Common myeloid progenitor, CD34-positive (primary cell): ENCODE measurements around the gene ATXN1.
A peak's percentile ranks its signal among the peaks of the same experiment; 100 is the strongest.

Source experiments
- CTCF ChIA-PET: fragments of 350-600 bp; sonication (Branson Sonifier 250); formaldehyde crosslinking; loops from one replicate; lab custom pipeline; 2021; ENCODE audit warnings: antibody characterized with exemption; lab: Charles Lee
- POLR2A ChIA-PET: fragments of 350-600 bp; sonication (Branson Sonifier 250); formaldehyde crosslinking; loops from one replicate; lab custom pipeline; 2021; ENCODE audit warnings: antibody characterized with exemption; lab: Charles Lee
- DNase-seq, 3 donors: peaks; one replicate each; pipeline versions ENCODE4 v3.0.0 to v3.0.0-alpha.2; 2013
- H3K27ac ChIP-seq, 2 experiments: 1 replicate in 1 of 2; 2 replicates in 1 of 2; pipeline ENCODE4 v1.7.0; 2013; ENCODE audit warnings: inconsistent platforms in 2 of 2, low read length in 2 of 2, mild to moderate bottlenecking in 2 of 2, low read depth in 1 of 2, moderate library complexity in 1 of 2; ENCODE audit not compliant: severe bottlenecking in 2 of 2, insufficient read depth in 1 of 2, poor library complexity in 1 of 2
- H3K27me3 ChIP-seq, 5 experiments: replicated peaks in 2 of 5; 1 replicate in 3 of 5; 2 replicates in 2 of 5; pipeline versions ENCODE4 v1.6.1 to v1.7.0; 2013; ENCODE audit warnings: low read length in 4 of 5, mild to moderate bottlenecking in 2 of 5, moderate library complexity in 2 of 5, inconsistent platforms in 1 of 5; ENCODE audit not compliant: insufficient read depth in 5 of 5, control insufficient read depth in 4 of 5
- H3K36me3 ChIP-seq, 4 experiments: 1 replicate in 2 of 4; 2 replicates in 2 of 4; pipeline versions ENCODE4 v1.6.1 to v1.7.0; 2013; ENCODE audit warnings: low read length in 3 of 4, control low read depth in 1 of 4, mild to moderate bottlenecking in 1 of 4; ENCODE audit not compliant: control insufficient read depth in 4 of 4, insufficient read depth in 4 of 4
- H3K4me1 ChIP-seq, 4 experiments: 1 replicate in 3 of 4; 2 replicates in 1 of 4; pipeline versions ENCODE4 v1.6.1 to v1.7.1; 2013; ENCODE audit warnings: low read length in 3 of 4, mild to moderate bottlenecking in 3 of 4, control low read depth in 1 of 4, inconsistent platforms in 1 of 4, moderate library complexity in 1 of 4; ENCODE audit not compliant: control insufficient read depth in 4 of 4, insufficient read depth in 4 of 4; ENCODE audit errors: control extremely low read depth in 1 of 4
- H3K4me3 ChIP-seq, 7 experiments: 1 replicate in 4 of 7; 2 replicates in 3 of 7; pipeline versions ENCODE4 v1.5.1 to v1.7.0; 2013; ENCODE audit warnings: mild to moderate bottlenecking in 7 of 7, low read length in 6 of 7, moderate library complexity in 6 of 7, inconsistent platforms in 2 of 7, low read depth in 2 of 7, control low read depth in 1 of 7; ENCODE audit not compliant: insufficient read depth in 4 of 7, control insufficient read depth in 1 of 7; ENCODE audit errors: extremely low read depth in 1 of 7
- H3K9me3 ChIP-seq, 5 experiments: 1 replicate in 4 of 5; 2 replicates in 1 of 5; pipeline versions ENCODE4 v1.6.1 to v1.7.1; 2013; ENCODE audit warnings: low read length in 4 of 5, mild to moderate bottlenecking in 2 of 5, inconsistent platforms in 1 of 5, low read depth in 1 of 5, moderate library complexity in 1 of 5; ENCODE audit not compliant: control insufficient read depth in 4 of 5, insufficient read depth in 2 of 5; ENCODE audit errors: control extremely low read depth in 1 of 5
- whole genome bisulfite sequencing: methylation state at CpG from one replicate; pipeline ENCODE4 v1.1.5; 2013; ENCODE audit not compliant: insufficient coverage; 5-methylcytosine and 5-hydroxymethylcytosine counted together

The ATXN1 gene

GRCh38 chr6:16600701-16601100 lies 160.6 kb downstream of the ATXN1 start:
- H3K9me3 ChIP-seq = no peaks in the 10 kb centered on the region

GRCh38 chr6:16600026-16600425 lies 161.2 kb downstream of the ATXN1 start:
- Histone ChIP-seq H3K27me3 (no peaks in the 10 kb centered on the region), H3K27ac (no peak overlapping the region), H3K4me3 (no peak overlapping the region), H3K9me3 (no peaks in the 10 kb centered on the region), H3K4me1 (peaks cover 0 to 3% (median 1%) of the 10 kb centered on the region in 4 experiments), H3K36me3 (peaks cover 0 to 4% (median 2%) of the 10 kb centered on the region in 4 experiments)
- ChIA-PET CTCF (no interaction called here), POLR2A (no interaction called here)
- no peak for DNase-seq
- no CpG with 5 or more reads among the region's 3 CpGs for WGBS

More at GRCh38 chr6:16600701-16601100, 160.6 kb downstream of the ATXN1 start:
- no peak for DNase-seq
- POLR2A ChIA-PET = no interaction called here
- Histone ChIP-seq H3K27me3 (no peaks in the 10 kb centered on the region), H3K36me3 (peaks cover 0 to 4% (median 2%) of the 10 kb centered on the region in 4 experiments), H3K4me1 (no peaks in the 10 kb centered on the region), H3K27ac (no peak overlapping the region), H3K4me3 (no peak overlapping the region)
- WGBS = 100% methylated on average over 1 of the region's 4 CpGs
- CTCF ChIA-PET = interaction anchor here (0.8 to 2.1 kb wide), 2 partner anchors 11 to 41 kb away, joined by 3 to 6 read pairs; no protein-coding TSS in a partner anchor

GRCh38 chr6:16596616-16597331 lies 164.5 kb downstream of the ATXN1 start:
- POLR2A ChIA-PET = no interaction called here
- no peak overlapping the region for H3K4me3 ChIP-seq
- peaks cover 0 to 4% (median 2%) of the 10 kb centered on the region in 4 experiments for H3K4me1 ChIP-seq
- H3K9me3 ChIP-seq = no peaks in the 10 kb centered on the region
- no peaks in the 10 kb centered on the region for H3K27me3 ChIP-seq
- CTCF ChIA-PET = no interaction called here
- peaks cover 0 to 2% (median 0%) of the 10 kb centered on the region in 4 experiments for H3K36me3 ChIP-seq
- WGBS = 95% methylated on average over 8 of the region's 10 CpGs
- DNase-seq = no peak
- no peak overlapping the region for H3K27ac ChIP-seq

GRCh38 chr6:16595514-16596120 lies 165.6 kb downstream of the ATXN1 start:
- no peak overlapping the region for H3K4me3 ChIP-seq
- H3K27ac ChIP-seq = no peak overlapping the region
- H3K4me1 ChIP-seq = peaks cover 0 to 4% (median 4%) of the 10 kb centered on the region in 4 experiments
- CTCF ChIA-PET = interaction anchor here (0.8 kb wide), 1 partner anchor 82 kb away, joined by 3 read pairs; no protein-coding TSS in a partner anchor
- no peaks in the 10 kb centered on the region for H3K9me3 ChIP-seq
- DNase-seq = no peak
- H3K36me3 ChIP-seq = peaks cover 0 to 2% (median 0%) of the 10 kb centered on the region in 4 experiments
- POLR2A ChIA-PET = no interaction called here
- no peaks in the 10 kb centered on the region for H3K27me3 ChIP-seq
- 61% methylated on average over 8 of the region's 8 CpGs for WGBS

GRCh38 chr6:16594849-16595248 lies 166.4 kb downstream of the ATXN1 start:
- peaks cover 0 to 4% (median 4%) of the 10 kb centered on the region in 4 experiments for H3K4me1 ChIP-seq
- H3K9me3 ChIP-seq = no peaks in the 10 kb centered on the region
- no CpG with 5 or more reads among the region's 5 CpGs for WGBS
- CTCF ChIA-PET = interaction anchor here (0.8 kb wide), 1 partner anchor 81 kb away, joined by 3 read pairs; no protein-coding TSS in a partner anchor
- no peak overlapping the region for H3K4me3 ChIP-seq
- H3K36me3 ChIP-seq = peaks cover 0 to 2% (median 0%) of the 10 kb centered on the region in 4 experiments
- peak in 2 of 3 donors; percentile 7 to 17 for DNase-seq
- POLR2A ChIA-PET = no interaction called here
- no peaks in the 10 kb centered on the region for H3K27me3 ChIP-seq
- H3K27ac ChIP-seq = no peak overlapping the region

- H3K36me3 ChIP-seq = peaks cover 0 to 2% (median 0%) of the 10 kb centered on the region in 4 experiments
- 92% methylated on average over 9 of the region's 12 CpGs for WGBS
- no peak overlapping the region for H3K4me3 ChIP-seq
- H3K9me3 ChIP-seq = no peaks in the 10 kb centered on the region
- H3K4me1 ChIP-seq = peaks cover 0 to 8% (median 4%) of the 10 kb centered on the region in 4 experiments
- ChIA-PET POLR2A (no interaction called here), CTCF (no interaction called here)
- no peak overlapping the region for H3K27ac ChIP-seq
- no peaks in the 10 kb centered on the region for H3K27me3 ChIP-seq
- DNase-seq = peak in 2 of 3 donors; percentile 34 to 50
Observed at GRCh38 chr6:16592223-16592911, 168.9 kb downstream of the ATXN1 start.
